Calu3 (cell line): ENCODE measurements around the gene SGSM1. TPM values are rescaled to one million over a fixed set of nuclear protein-coding genes. Genes with fewer than 3 reads are reported as not detected.
A peak's percentile ranks its signal among the peaks of the same experiment; 100 is the strongest.

Experiments
- BruUV-seq: library from RNA; stranded (reverse); fragments of 400-500 nt; replicated peaks from 2 replicates; lab custom pipeline; 2021; lab: Mats Ljungman, UMichigan
- CTCF ChIA-PET: fragments of 300-600 bp; sonication (Branson Sonifier 250); formaldehyde crosslinking; loops from one replicate; lab custom pipeline; 2022; ENCODE audit warnings: antibody characterized with exemption; lab: Charles Lee
- DNase-seq: peaks from one replicate; pipeline ENCODE4 v3.0.0; 2022
- H3K27ac Mint-ChIP-seq: one replicate; pipeline ENCODE4 v1.8.0; 2022; ENCODE audit warnings: mixed read lengths; ENCODE audit not compliant: unreplicated experiment
- H3K27me3 Mint-ChIP-seq: one replicate; pipeline ENCODE4 v1.8.0; 2022; ENCODE audit warnings: mixed read lengths; ENCODE audit not compliant: unreplicated experiment
- H3K36me3 Mint-ChIP-seq: one replicate; pipeline ENCODE4 v1.8.0; 2022; ENCODE audit warnings: mild to moderate bottlenecking, moderate library complexity, mixed read lengths; ENCODE audit not compliant: insufficient read depth, unreplicated experiment
- H3K4me1 Mint-ChIP-seq: one replicate; pipeline ENCODE4 v1.8.0; 2022; ENCODE audit warnings: mild to moderate bottlenecking, low read depth, mixed read lengths; ENCODE audit not compliant: unreplicated experiment
- H3K4me3 Mint-ChIP-seq: one replicate; pipeline ENCODE4 v1.8.0; 2022; ENCODE audit warnings: mild to moderate bottlenecking, low read depth, moderate library complexity, mixed read lengths; ENCODE audit not compliant: unreplicated experiment
- H3K9me3 Mint-ChIP-seq: one replicate; pipeline ENCODE4 v1.8.0; 2022; ENCODE audit warnings: low read depth, mixed read lengths; ENCODE audit not compliant: unreplicated experiment
- CTCF ChIP-seq: fragments of 200-600 bp; IDR thresholded peaks from one replicate; pipeline ENCODE4 v1.8.0; 2022; ENCODE audit warnings: antibody characterized with exemption; ENCODE audit not compliant: unreplicated experiment
- intact Hi-C: fragments of 100-400 bp; cut with micrococcal nuclease; formaldehyde crosslinking; loops from one replicate; pipeline ENCODE4 v1.10.0; 2022; ENCODE audit not compliant: unreplicated experiment
- total RNA-seq: library from RNA; stranded (reverse); gene quantifications from 2 replicates; pipeline ENCODE4 v1.2.3, GENCODE V29; 2022

SGSM1 gene
- total RNA-seq, 1 experiment from 2014 or later, result 0.07 TPM

- no peak for DNase-seq
- H3K4me3 Mint-ChIP-seq, result no peak overlapping the region
- H3K9me3 Mint-ChIP-seq, result peaks cover 4% of the 10 kb centered on the region
- H3K27ac Mint-ChIP-seq, result no peak overlapping the region
- H3K4me1 Mint-ChIP-seq, result peaks cover 19% of the 10 kb centered on the region
- BruUV-seq, result no TSS peak
- no peak for TF ChIP-seq CTCF
- H3K27me3 Mint-ChIP-seq, result peaks cover 71% of the 10 kb centered on the region
- intact Hi-C loops, result no loop called here
- CTCF ChIA-PET, result no interaction called here
- H3K36me3 Mint-ChIP-seq, result no peaks in the 10 kb centered on the region
These were observed 10.8 kb downstream of the SGSM1 start for GRCh38 chr22:24816806-24817205.

- Mint-ChIP-seq H3K4me1 (peaks cover 19% of the 10 kb centered on the region), H3K36me3 (no peaks in the 10 kb centered on the region), H3K4me3 (no peak overlapping the region), H3K27ac (no peak overlapping the region), H3K27me3 (peaks cover 71% of the 10 kb centered on the region), H3K9me3 (peaks cover 4% of the 10 kb centered on the region)
- BruUV-seq, result no TSS peak
- no peak for DNase-seq
- CTCF ChIA-PET, result interaction anchor here (0.6 to 2.6 kb wide), 3 partner anchors 17 to 1606 kb away, joined by 3 to 7 read pairs (median 3); no protein-coding TSS in a partner anchor
- intact Hi-C loops, result no loop called here
- TF ChIP-seq CTCF, result no peak
These were observed 13.5 kb downstream of the SGSM1 start for GRCh38 chr22:24819487-24819886.

- Mint-ChIP-seq H3K27me3 (peaks cover 71% of the 10 kb centered on the region), H3K9me3 (peaks cover 4% of the 10 kb centered on the region), H3K27ac (no peak overlapping the region), H3K4me3 (no peak overlapping the region), H3K4me1 (peaks cover 19% of the 10 kb centered on the region), H3K36me3 (no peaks in the 10 kb centered on the region)
- DNase-seq, result peak; percentile 47
- BruUV-seq, result no TSS peak
- TF ChIP-seq CTCF, result no peak
- intact Hi-C loops, result no loop called here
- CTCF ChIA-PET, result interaction anchor here (0.6 to 2.6 kb wide), 2 partner anchors 17 to 75 kb away, joined by 3 to 7 read pairs; no protein-coding TSS in a partner anchor
These were observed 14.0 kb downstream of the SGSM1 start for GRCh38 chr22:24819911-24820461.

GRCh38 chr22:24822471-24822870 is 16.5 kb downstream of the SGSM1 start:
- CTCF ChIA-PET, result interaction anchor here (1.0 to 1.6 kb wide), 2 partner anchors 10 to 12 kb away, joined by 3 read pairs; no protein-coding TSS in a partner anchor
- intact Hi-C loops, result no loop called here
- Mint-ChIP-seq H3K27ac (no peak overlapping the region), H3K4me1 (peaks cover 19% of the 10 kb centered on the region), H3K36me3 (no peaks in the 10 kb centered on the region), H3K27me3 (peaks cover 71% of the 10 kb centered on the region), H3K4me3 (no peak overlapping the region), H3K9me3 (no peaks in the 10 kb centered on the region)
- TF ChIP-seq CTCF, result no peak
- DNase-seq, result no peak
- BruUV-seq, result no TSS peak
